ENCODE results near the gene MICA.
"Not testable (repeated sequence)": the region's sequence is repeated elsewhere in the genome, so short reads cannot be mapped to it uniquely, and the experiment has no call there.

The MICA gene

GRCh38 chr6:31368461-31368860, 34.9 kb upstream of the MICA start:
- Histone ChIP-seq H3K36me3 (ENCODE audit: insufficient read depth, low read length) (no peaks in the 10 kb centered on the region), H3K9me3 (ENCODE audit: control insufficient read depth, insufficient read depth, low read length) (no peaks in the 10 kb centered on the region), H3K9ac (ENCODE audit: low read depth, low read length) (no peak overlapping the region), H3K4me1 (ENCODE audit: insufficient read depth, low read length) (no peaks in the 10 kb centered on the region)

DNA sequence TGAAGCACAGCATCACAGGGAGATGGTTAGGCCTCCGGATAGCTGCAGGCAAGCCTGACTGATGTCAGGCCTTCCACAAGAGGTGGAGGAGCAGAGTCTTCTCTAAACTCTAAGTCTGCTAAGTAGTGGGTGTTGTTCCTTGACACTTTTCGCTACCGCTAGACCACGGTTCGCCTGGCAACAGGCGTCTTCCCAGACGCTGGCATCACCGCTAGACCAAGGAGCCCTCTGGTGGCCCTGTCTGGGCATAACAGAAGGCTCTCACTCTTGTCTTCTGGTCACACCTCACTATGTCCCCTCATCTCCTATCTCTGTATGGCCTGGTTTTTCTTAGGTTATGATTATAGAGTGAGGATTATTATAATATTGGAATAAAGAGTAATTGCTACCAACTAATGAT, 29.3 kb upstream of the MICA start:
- H3K9me3 ChIP-seq (ENCODE audit: control insufficient read depth, insufficient read depth, low read length); H3K4me1 ChIP-seq (ENCODE audit: insufficient read depth, low read length); H3K36me3 ChIP-seq (ENCODE audit: insufficient read depth, low read length); H3K9ac ChIP-seq (ENCODE audit: low read depth, low read length): not testable (repeated sequence)

DNA sequence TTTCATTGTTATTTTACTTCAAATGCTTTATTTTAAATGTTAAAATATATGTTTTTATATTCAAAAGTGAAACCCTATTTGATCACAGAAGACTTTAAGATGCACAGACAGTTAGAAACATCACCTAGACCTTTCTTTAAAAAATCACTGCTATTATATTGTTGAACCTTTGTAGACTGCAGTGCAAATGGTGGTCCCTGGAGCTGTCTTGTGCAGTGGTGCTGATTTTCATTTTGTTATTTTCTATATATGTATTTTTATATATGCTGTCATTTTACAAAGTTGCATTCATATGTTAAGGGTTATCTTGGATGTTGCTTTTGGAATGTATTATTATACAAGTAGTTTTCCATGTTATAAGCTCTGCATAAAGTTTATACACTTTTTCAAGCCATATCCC, 27.7 kb upstream of the MICA start:
- H3K9me3 ChIP-seq (ENCODE audit: control insufficient read depth, insufficient read depth, low read length) = no peaks in the 10 kb centered on the region
- H3K9ac ChIP-seq (ENCODE audit: low read depth, low read length) = no peak overlapping the region
- H3K4me1 ChIP-seq (ENCODE audit: insufficient read depth, low read length) = no peaks in the 10 kb centered on the region
- no peaks in the 10 kb centered on the region for H3K36me3 ChIP-seq (ENCODE audit: insufficient read depth, low read length)

DNA sequence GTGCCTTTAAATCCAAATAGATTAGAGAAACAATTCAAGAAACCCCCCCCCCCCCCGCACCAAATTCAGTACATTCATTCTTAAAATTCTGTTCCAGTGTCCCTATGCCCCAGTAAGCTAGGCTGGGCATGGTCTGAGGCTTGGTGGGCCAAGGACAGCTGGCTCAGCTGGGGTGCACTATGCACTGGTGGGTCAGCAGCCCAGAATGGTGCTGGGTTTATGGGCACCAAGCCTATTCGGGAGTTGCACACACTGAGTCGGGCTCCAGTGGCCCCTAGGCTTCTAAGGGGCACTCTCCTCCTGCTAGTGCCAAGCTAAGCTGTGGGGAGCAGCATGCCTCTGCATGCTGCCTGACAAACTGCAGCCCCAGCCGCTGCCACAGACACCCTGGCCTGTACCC, 26.4 kb upstream of the MICA start:
- H3K4me1 ChIP-seq (ENCODE audit: insufficient read depth, low read length) = no peaks in the 10 kb centered on the region
- H3K36me3 ChIP-seq (ENCODE audit: insufficient read depth, low read length) = no peaks in the 10 kb centered on the region
- H3K9me3 ChIP-seq (ENCODE audit: control insufficient read depth, insufficient read depth, low read length) = no peaks in the 10 kb centered on the region
- H3K9ac ChIP-seq (ENCODE audit: low read depth, low read length) = no peak overlapping the region

GRCh38 chr6:31378062-31378720, 25.2 kb upstream of the MICA start:
- H3K9ac ChIP-seq (ENCODE audit: low read depth, low read length) = no peak overlapping the region
- H3K4me1 ChIP-seq (ENCODE audit: insufficient read depth, low read length) = no peaks in the 10 kb centered on the region
- no peaks in the 10 kb centered on the region for H3K36me3 ChIP-seq (ENCODE audit: insufficient read depth, low read length)
- no peaks in the 10 kb centered on the region for H3K9me3 ChIP-seq (ENCODE audit: control insufficient read depth, insufficient read depth, low read length)

DNA sequence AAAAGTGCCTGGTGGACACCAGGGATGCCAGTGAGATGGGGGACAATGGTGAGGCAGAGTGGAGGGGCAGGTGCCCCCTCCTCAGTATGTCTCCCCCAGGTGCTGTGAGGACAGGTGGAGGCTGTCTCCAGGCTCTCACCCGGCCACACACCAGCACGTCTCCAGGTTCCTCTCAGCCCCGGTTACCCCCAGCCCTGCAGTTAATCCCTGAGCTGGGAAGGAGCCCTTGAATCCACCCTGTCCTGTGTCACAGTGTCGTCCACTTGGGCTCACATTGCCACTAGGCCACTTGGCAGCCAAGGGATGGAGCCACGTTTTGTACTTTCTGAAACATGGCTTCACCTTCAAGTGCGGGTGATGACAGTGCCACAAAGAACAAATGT, 24.7 kb upstream of the MICA start:
- Histone ChIP-seq H3K36me3 (ENCODE audit: insufficient read depth, low read length) (no peaks in the 10 kb centered on the region), H3K9ac (ENCODE audit: low read depth, low read length) (no peak overlapping the region), H3K4me1 (ENCODE audit: insufficient read depth, low read length) (no peaks in the 10 kb centered on the region), H3K9me3 (ENCODE audit: control insufficient read depth, insufficient read depth, low read length) (no peaks in the 10 kb centered on the region)

DNA sequence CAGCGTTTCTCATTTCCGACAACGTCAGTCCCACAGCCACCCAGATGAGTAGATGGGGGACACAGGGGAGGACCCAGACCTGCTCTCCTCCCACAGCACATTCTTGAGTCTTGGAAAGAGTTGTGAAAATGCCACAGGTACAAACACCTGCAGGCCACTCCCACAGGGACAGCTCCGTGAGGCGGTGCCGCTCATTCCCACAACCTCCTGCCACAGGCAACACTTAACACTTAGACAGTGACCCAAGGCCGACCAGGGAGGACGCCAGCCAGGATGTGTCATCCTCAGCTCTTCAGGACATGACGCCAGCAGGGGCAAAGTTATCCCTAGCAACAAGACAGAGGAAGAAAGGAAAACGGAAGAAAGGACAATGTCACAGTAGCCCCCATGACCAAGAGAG, 23.5 kb upstream of the MICA start:
- no peaks in the 10 kb centered on the region for H3K9me3 ChIP-seq (ENCODE audit: control insufficient read depth, insufficient read depth, low read length)
- H3K4me1 ChIP-seq (ENCODE audit: insufficient read depth, low read length) = no peaks in the 10 kb centered on the region
- no peak overlapping the region for H3K9ac ChIP-seq (ENCODE audit: low read depth, low read length)
- H3K36me3 ChIP-seq (ENCODE audit: insufficient read depth, low read length) = no peaks in the 10 kb centered on the region

DNA sequence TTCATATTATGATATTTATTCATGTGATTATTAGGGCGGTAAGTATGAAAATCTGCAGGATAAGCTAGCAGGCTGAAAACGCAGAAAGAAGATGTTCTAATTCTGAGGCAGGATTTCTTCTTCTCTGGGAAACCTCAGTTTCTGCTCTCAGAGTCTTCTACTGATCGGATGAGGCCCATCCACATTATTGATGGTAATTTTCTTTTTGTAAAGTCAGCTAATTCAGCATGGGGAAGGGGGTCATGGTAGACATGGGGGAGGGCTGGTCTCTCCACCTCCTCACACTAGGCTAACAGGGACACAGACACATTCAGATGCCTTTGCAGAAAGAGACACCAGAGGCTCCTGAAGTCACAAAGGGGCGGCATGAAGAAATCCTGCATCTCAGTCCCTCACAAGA, 21.7 kb upstream of the MICA start:
- H3K9ac ChIP-seq (ENCODE audit: low read depth, low read length) = no peak overlapping the region
- H3K4me1 ChIP-seq (ENCODE audit: insufficient read depth, low read length) = no peaks in the 10 kb centered on the region
- no peaks in the 10 kb centered on the region for H3K36me3 ChIP-seq (ENCODE audit: insufficient read depth, low read length)

GRCh38 chr6:31383149-31383548, 20.2 kb upstream of the MICA start:
- Histone ChIP-seq H3K9me3 (ENCODE audit: control insufficient read depth, insufficient read depth, low read length) (no peaks in the 10 kb centered on the region), H3K9ac (ENCODE audit: low read depth, low read length) (no peak overlapping the region), H3K36me3 (ENCODE audit: insufficient read depth, low read length) (no peaks in the 10 kb centered on the region), H3K4me1 (ENCODE audit: insufficient read depth, low read length) (no peaks in the 10 kb centered on the region)

More for the DNA sequence above, 21.7 kb upstream of the MICA start:
- no peaks in the 10 kb centered on the region for H3K9me3 ChIP-seq (ENCODE audit: control insufficient read depth, insufficient read depth, low read length)

DNA sequence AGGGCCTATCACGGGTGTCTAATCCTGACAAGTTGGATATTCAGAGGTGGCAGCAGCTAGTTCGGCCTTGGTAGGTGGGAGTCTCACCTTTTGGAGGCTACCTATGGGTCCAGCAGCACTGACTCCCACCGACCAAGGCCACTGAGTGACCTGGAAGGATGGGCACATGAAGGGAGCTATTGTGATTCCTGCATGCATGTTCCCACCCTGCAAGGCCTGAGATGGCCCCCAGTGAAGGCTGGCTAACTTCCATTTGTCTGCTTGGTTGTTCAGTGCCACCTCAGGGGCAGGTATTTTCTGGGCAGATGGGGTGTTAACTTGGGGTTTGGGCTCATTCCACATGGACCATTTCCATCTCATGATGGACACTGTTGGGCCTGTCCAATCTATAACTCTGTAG, 18.4 kb upstream of the MICA start:
- Histone ChIP-seq H3K36me3 (ENCODE audit: insufficient read depth, low read length) (no peaks in the 10 kb centered on the region), H3K4me1 (ENCODE audit: insufficient read depth, low read length) (no peaks in the 10 kb centered on the region), H3K9ac (ENCODE audit: low read depth, low read length) (no peak overlapping the region), H3K9me3 (ENCODE audit: control insufficient read depth, insufficient read depth, low read length) (no peaks in the 10 kb centered on the region)

- Histone ChIP-seq H3K36me3 (ENCODE audit: insufficient read depth, low read length) (no peaks in the 10 kb centered on the region), H3K4me1 (ENCODE audit: insufficient read depth, low read length) (no peaks in the 10 kb centered on the region), H3K9ac (ENCODE audit: low read depth, low read length) (no peak overlapping the region), H3K9me3 (ENCODE audit: control insufficient read depth, insufficient read depth, low read length) (no peaks in the 10 kb centered on the region)
Observed at GRCh38 chr6:31386099-31386498, 17.3 kb upstream of the MICA start.

DNA sequence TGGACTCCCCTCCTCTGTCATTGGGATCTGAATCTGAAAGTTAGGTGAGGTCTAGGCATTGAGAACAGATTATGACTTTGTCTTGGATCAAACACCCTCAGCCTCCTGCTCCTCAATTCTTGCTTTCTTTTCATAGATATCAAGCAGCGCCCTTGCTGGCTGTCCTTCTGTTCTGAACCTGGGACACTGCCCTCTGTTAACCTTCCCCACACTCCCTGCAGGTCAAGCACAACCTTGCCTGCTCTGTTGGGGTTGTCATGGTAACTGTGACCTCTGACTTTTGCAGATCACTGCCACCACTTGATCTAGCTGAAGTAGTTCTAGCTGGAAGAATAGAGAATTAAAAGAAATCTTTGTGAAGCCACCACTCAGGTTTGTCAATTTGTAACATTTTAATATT, 16.4 kb upstream of the MICA start:
- Histone ChIP-seq H3K9ac (ENCODE audit: low read depth, low read length) (no peak overlapping the region), H3K36me3 (ENCODE audit: insufficient read depth, low read length) (no peaks in the 10 kb centered on the region), H3K9me3 (ENCODE audit: control insufficient read depth, insufficient read depth, low read length) (no peaks in the 10 kb centered on the region), H3K4me1 (ENCODE audit: insufficient read depth, low read length) (no peaks in the 10 kb centered on the region)

GRCh38 chr6:31388916-31389801, 14.2 kb upstream of the MICA start:
- H3K9me3 ChIP-seq (ENCODE audit: control insufficient read depth, insufficient read depth, low read length); H3K9ac ChIP-seq (ENCODE audit: low read depth, low read length); H3K36me3 ChIP-seq (ENCODE audit: insufficient read depth, low read length): not testable (repeated sequence)

GRCh38 chr6:31389802-31390132, 13.6 kb upstream of the MICA start:
- not testable (repeated sequence) for H3K36me3 ChIP-seq (ENCODE audit: insufficient read depth, low read length); H3K9me3 ChIP-seq (ENCODE audit: control insufficient read depth, insufficient read depth, low read length); H3K9ac ChIP-seq (ENCODE audit: low read depth, low read length); H3K4me1 ChIP-seq (ENCODE audit: insufficient read depth, low read length)

More at GRCh38 chr6:31388916-31389801, 14.2 kb upstream of the MICA start:
- H3K4me1 ChIP-seq (ENCODE audit: insufficient read depth, low read length) = not testable (repeated sequence)

GRCh38 chr6:31393932-31394331, 9.5 kb upstream of the MICA start:
- Histone ChIP-seq H3K36me3 (ENCODE audit: insufficient read depth, low read length) (no peaks in the 10 kb centered on the region), H3K9me3 (ENCODE audit: control insufficient read depth, insufficient read depth, low read length) (no peaks in the 10 kb centered on the region), H3K9ac (ENCODE audit: low read depth, low read length) (no peak overlapping the region), H3K4me1 (ENCODE audit: insufficient read depth, low read length) (no peaks in the 10 kb centered on the region)
